ENCODE results near the gene NUDCD2. TPM values are rescaled to one million over a fixed set of nuclear protein-coding genes. Genes with fewer than 3 reads are reported as not detected.

NUDCD2 gene
- total RNA-seq (ENCODE audit: low replicate concordance) = 8.5 and 9.1 TPM in 2 replicates

- TF ChIP-seq CTCF (IDR thresholded peaks at IDR 0.05; ENCODE audit: insufficient read depth, low read length) = peak; percentile 32
- peak; percentile 99 for DNase-seq (ENCODE audit: low read depth)
- peak within 1 kb of the TSS; percentile 84 for H3K4me3 ChIP-seq (ENCODE audit: low read depth, low read length)
These were observed at the start of gene NUDCD2 for GRCh38 chr5:163459819-163460561. Gene NUDCD2, minus strand, starts transcription at chr5:163460102. Its CDS starts 52 bp downstream, at chr5:163460050.

GRCh38 chr5:163509291-163509951 lies 49.5 kb upstream of the NUDCD2 start:
- peak; percentile 90 for DNase-seq (ENCODE audit: low read depth)
- TF ChIP-seq CTCF (IDR thresholded peaks at IDR 0.05; ENCODE audit: insufficient read depth, low read length) = no peak
- peak overlapping the region; percentile 60 for H3K4me3 ChIP-seq (ENCODE audit: low read depth, low read length)

GRCh38 chr5:163508753-163509152 lies 48.9 kb upstream of the NUDCD2 start:
- TF ChIP-seq CTCF (IDR thresholded peaks at IDR 0.05; ENCODE audit: insufficient read depth, low read length) = no peak
- peak overlapping the region; percentile 60 for H3K4me3 ChIP-seq (ENCODE audit: low read depth, low read length)
- DNase-seq (ENCODE audit: low read depth) = no peak

GRCh38 chr5:163506726-163507125 lies 46.8 kb upstream of the NUDCD2 start:
- H3K4me3 ChIP-seq (ENCODE audit: low read depth, low read length) = peak overlapping the region; percentile 72
- DNase-seq (ENCODE audit: low read depth) = peak; percentile 56
- no peak for TF ChIP-seq CTCF (IDR thresholded peaks at IDR 0.05; ENCODE audit: insufficient read depth, low read length)

GRCh38 chr5:163506095-163506457 lies 46.2 kb upstream of the NUDCD2 start:
- DNase-seq (ENCODE audit: low read depth) = no peak
- peak overlapping the region; percentile 72 for H3K4me3 ChIP-seq (ENCODE audit: low read depth, low read length)
- TF ChIP-seq CTCF (IDR thresholded peaks at IDR 0.05; ENCODE audit: insufficient read depth, low read length) = no peak

- DNase-seq (ENCODE audit: low read depth) = peak; percentile 89
- H3K4me3 ChIP-seq (ENCODE audit: low read depth, low read length) = peak within 1 kb of the TSS; percentile 72
- TF ChIP-seq CTCF (IDR thresholded peaks at IDR 0.05; ENCODE audit: insufficient read depth, low read length) = peak; percentile 42
These were observed 45.6 kb upstream of the NUDCD2 start, which contains the start of gene MAT2B for GRCh38 chr5:163505368-163506094. Gene MAT2B, plus strand, starts transcription at chr5:163505619. Its CDS starts 68 bp downstream, at chr5:163505687.

All from fibroblast of the aortic adventitia (primary cell).